Spleen (tissue), 7 donors: ENCODE results near the gene FARP1.

Source experiments
- POLR2A ChIP-seq, 3 donors: fragments of 450-650 bp; IDR thresholded peaks; one replicate each; pipeline ENCODE4 v1.5.1; 2017; ENCODE audit warnings: antibody characterized with exemption in 3 of 3, mild to moderate bottlenecking in 1 of 3
- TF ChIP-seq, protein P1 (sequence below), 11 experiments: fragments of 200-600 bp in 7 of 11; fragments of 450-650 bp in 4 of 11; sonication (generic) in 4 of 11; IDR thresholded peaks in 8 of 11; conservative IDR thresholded peaks in 3 of 11; 1 replicate in 7 of 11; 2 replicates in 4 of 11; pipeline versions ENCODE4 v1.4.0 to v1.8.0; 2016 to 2021; ENCODE audit warnings: antibody characterized with exemption in 11 of 11, inconsistent platforms in 4 of 11, mild to moderate bottlenecking in 1 of 11
- donor health status: DM: no; HTN: no; CAD: no; lungs with moderate emphysema.
- donor health status: DM: no; HTN: no; CAD: no.
- donor health status: DM: no; HTN: no; CAD: no.

DNA sequence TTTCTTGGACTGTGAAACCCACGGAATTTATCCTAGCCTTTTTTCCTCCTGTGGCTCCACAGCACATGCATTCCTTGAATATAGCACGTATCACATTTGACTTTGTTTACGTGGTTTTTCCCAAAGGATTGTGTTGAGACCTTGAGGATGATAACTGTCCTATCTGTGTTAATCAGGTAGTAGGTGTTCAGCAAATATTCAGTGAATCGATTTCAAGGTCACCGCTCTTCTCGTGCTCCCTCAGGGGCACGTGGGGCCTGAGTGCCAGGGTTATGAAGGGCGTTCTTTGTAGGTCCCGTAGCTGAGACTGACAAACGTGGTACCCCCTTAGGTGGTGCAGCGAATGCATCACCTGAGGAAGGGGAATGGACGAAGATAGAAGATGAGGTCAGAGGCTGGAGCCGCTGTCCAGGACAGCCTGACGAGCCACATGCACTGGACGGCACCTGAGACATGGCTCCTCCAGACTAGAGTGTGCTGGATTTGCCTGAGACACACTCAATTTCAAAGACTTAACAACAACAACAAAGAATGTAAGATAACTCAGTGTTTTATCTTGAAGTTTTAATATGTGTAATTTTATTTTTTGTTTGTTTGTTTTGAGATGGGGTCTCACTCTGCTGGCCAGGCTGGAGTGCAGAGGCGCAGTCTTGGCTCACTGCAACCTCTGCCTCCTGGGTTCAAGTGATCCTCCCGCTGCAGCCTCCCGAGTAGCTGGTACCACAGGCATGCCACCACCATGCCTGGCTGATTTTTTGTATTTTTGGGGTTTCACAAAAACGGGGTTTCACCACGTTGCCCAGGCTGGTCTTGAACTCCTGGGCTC is 165.4 kb downstream of the FARP1 start:
- TF ChIP-seq, protein P1, sequence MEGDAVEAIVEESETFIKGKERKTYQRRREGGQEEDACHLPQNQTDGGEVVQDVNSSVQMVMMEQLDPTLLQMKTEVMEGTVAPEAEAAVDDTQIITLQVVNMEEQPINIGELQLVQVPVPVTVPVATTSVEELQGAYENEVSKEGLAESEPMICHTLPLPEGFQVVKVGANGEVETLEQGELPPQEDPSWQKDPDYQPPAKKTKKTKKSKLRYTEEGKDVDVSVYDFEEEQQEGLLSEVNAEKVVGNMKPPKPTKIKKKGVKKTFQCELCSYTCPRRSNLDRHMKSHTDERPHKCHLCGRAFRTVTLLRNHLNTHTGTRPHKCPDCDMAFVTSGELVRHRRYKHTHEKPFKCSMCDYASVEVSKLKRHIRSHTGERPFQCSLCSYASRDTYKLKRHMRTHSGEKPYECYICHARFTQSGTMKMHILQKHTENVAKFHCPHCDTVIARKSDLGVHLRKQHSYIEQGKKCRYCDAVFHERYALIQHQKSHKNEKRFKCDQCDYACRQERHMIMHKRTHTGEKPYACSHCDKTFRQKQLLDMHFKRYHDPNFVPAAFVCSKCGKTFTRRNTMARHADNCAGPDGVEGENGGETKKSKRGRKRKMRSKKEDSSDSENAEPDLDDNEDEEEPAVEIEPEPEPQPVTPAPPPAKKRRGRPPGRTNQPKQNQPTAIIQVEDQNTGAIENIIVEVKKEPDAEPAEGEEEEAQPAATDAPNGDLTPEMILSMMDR (IDR thresholded peaks at IDR 0.05 in 8 of 11, conservative IDR thresholded peaks at IDR 0.05 in 3 of 11) = no peak
- TF ChIP-seq POLR2A (IDR thresholded peaks at IDR 0.05) = no peak
